KOPT-K1 (cell line): ENCODE measurements around the gene LARP6.

Source experiments
- H3K27ac ChIP-seq: fragments of 200-600 bp; sonication (generic); 2 replicates; pipeline ENCODE4 v1.5.1; 2016; ENCODE audit warnings: antibody characterized with exemption, mild to moderate bottlenecking, low read depth, low read length; ENCODE audit not compliant: poor library complexity, severe bottlenecking
- H3K36me3 ChIP-seq: fragments of 200-600 bp; sonication (generic); 2 replicates; pipeline ENCODE4 v1.5.1; 2017; ENCODE audit warnings: antibody characterized with exemption, mild to moderate bottlenecking, low read length, moderate library complexity; ENCODE audit not compliant: insufficient read depth
- H3K9me3 ChIP-seq: fragments of 200-600 bp; sonication (generic); 2 replicates; pipeline ENCODE4 v1.5.1; 2017; ENCODE audit warnings: antibody characterized with exemption, low read length, mild to moderate bottlenecking; ENCODE audit not compliant: insufficient read depth, poor library complexity, severe bottlenecking

LARP6 gene

DNA sequence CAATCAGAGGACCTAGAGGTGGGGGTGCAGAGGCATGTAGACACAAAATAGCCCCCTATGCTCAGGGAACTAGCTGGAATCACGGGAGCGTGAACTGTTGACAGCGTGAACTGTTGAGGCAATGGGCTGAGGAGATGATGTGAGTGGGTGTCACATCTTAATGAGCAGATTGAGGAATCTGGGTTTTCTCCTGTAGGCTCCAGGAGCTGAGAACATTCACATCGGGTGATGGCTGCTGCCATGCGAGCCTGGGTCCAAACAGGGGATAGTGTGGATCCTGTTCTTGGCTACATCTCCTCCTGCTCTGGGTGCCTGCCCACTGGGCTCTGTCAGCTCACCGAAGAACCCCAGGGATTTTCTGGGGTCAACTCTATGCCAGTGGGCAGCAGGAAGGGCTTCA is 2.1 kb downstream of the LARP6 start:
- no peaks in the 10 kb centered on the region for H3K9me3 ChIP-seq
- no peaks in the 10 kb centered on the region for H3K36me3 ChIP-seq
- H3K27ac ChIP-seq, result no peak overlapping the region

GRCh38 chr15:70845602-70846360 is 8.2 kb downstream of the LARP6 start:
- Histone ChIP-seq H3K36me3 (no peaks in the 10 kb centered on the region), H3K27ac (no peak overlapping the region), H3K9me3 (no peaks in the 10 kb centered on the region)

DNA sequence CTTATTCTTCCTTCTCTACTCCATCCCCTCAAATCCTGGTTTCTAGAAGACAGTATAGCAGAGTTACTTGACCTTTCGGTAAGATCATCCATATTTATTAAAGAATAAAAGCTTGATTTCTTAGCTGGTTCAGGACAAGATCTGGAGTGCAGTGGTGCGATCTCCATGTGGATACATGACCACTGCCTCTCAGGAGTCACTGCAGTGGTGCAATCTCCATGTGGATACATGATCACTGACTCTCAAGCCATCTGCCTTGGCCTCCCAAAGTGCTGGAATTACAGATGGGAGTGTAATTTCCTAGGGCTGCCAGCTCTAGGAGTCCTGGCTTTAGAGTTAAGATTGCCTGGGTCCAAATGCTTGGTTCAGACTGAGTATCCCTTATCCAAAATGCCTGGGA is 16.5 kb downstream of the LARP6 start:
- H3K36me3 ChIP-seq, result no peaks in the 10 kb centered on the region
- H3K9me3 ChIP-seq, result no peaks in the 10 kb centered on the region
- no peak overlapping the region for H3K27ac ChIP-seq

DNA sequence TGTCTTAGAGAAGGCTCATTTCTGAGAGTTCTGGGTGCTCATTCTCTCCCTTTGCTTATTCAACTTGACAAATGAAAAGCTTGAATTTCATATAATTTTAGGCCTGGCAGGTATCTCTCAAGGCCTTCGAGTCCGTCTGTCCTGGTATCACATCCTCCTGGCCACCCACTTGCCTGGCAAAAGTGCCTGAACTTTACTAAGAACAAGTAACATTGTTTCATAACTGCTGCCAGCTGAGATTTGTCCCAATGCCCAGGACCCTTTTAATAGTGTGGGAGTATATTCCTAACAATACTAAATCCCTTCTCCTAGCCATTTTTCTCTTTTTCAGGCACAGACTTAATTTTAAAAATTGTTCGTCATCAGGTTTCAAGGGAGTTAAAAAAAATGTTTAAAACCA is 18.1 kb downstream of the LARP6 start:
- Histone ChIP-seq H3K9me3 (no peaks in the 10 kb centered on the region), H3K36me3 (no peaks in the 10 kb centered on the region), H3K27ac (no peak overlapping the region)

DNA sequence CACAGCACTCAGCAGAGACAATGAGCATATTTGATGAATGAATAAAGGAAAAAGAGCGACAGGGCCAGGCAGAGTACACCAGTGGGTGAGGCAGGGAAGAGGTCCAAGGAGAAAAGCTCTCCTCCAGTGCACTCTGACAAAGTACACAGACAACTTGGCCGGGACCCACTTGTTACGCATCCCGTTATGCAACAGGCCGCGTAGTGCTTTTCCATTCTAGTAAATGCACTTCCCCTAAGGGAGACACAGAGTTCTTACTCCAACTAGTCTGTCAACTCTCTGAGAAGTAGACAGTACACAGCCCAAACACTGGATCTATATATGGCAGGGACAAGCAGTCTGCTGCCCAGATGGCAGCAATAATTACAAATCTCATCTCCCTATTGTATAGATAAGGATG is 18.5 kb downstream of the LARP6 start:
- Histone ChIP-seq H3K9me3 (no peaks in the 10 kb centered on the region), H3K36me3 (no peaks in the 10 kb centered on the region), H3K27ac (no peak overlapping the region)

DNA sequence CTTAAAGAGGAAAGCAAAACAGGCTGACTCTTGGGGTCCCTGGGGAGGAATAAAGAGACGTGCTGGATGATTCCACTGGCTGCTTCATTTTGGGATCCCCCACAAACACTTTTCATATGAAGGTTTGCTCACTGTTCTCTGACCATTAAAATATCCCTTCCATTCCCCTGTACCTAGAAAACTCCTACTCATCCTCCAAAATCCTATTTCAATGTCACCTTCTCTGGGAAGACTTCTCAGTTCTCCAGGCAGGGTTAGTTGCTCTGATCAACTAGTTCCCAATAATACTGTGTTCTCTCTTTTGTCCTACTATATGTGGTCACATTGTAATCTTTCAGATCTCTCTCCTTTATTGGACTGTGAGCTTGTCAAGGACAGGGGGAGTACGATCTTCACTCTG is 19.0 kb downstream of the LARP6 start:
- no peaks in the 10 kb centered on the region for H3K9me3 ChIP-seq
- no peaks in the 10 kb centered on the region for H3K36me3 ChIP-seq
- H3K27ac ChIP-seq, result no peak overlapping the region

GRCh38 chr15:70833861-70834765 is 19.8 kb downstream of the LARP6 start:
- no peaks in the 10 kb centered on the region for H3K9me3 ChIP-seq
- H3K27ac ChIP-seq, result no peak overlapping the region
- no peaks in the 10 kb centered on the region for H3K36me3 ChIP-seq

DNA sequence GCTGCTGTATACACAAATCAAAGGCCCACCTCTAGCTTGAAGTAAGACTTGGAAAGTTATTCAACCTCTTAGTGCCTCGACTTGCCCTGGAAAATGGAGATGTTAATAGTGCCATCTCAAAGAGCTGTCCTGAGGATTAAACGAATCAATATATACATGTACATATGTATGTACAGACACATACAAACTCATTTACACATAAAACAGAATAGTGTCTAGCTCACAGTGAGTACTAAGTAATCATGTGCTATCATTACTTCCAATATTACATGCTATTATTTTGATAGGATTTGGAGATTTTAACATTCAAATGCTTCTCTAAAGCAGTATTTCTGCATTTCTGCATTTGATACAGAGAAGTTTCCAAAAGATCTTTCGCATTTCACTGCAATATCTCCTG is 20.5 kb downstream of the LARP6 start:
- Histone ChIP-seq H3K9me3 (no peaks in the 10 kb centered on the region), H3K36me3 (no peaks in the 10 kb centered on the region), H3K27ac (no peak overlapping the region)

DNA sequence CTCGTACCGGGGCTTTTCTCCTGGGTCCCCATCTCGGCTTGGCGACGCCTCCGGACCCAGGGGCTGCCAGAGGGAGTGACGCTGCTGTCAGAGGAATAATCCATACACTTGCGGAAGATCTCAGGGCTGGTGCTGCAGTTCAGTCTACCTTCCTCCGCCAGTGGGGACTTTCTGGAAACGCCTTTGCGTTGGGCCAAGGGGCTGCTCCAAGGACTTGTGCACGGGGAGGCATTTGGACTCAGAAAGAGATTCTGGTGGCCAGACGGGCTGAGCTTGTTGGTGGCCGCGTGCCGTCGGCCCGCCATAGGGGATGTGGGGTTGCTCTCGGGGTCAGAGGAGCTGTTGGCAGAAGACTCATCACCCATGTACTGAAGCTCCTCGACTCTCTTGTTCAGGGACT is 21.8 kb downstream of the LARP6 start:
- Histone ChIP-seq H3K9me3 (no peaks in the 10 kb centered on the region), H3K27ac (no peak overlapping the region), H3K36me3 (no peaks in the 10 kb centered on the region)

DNA sequence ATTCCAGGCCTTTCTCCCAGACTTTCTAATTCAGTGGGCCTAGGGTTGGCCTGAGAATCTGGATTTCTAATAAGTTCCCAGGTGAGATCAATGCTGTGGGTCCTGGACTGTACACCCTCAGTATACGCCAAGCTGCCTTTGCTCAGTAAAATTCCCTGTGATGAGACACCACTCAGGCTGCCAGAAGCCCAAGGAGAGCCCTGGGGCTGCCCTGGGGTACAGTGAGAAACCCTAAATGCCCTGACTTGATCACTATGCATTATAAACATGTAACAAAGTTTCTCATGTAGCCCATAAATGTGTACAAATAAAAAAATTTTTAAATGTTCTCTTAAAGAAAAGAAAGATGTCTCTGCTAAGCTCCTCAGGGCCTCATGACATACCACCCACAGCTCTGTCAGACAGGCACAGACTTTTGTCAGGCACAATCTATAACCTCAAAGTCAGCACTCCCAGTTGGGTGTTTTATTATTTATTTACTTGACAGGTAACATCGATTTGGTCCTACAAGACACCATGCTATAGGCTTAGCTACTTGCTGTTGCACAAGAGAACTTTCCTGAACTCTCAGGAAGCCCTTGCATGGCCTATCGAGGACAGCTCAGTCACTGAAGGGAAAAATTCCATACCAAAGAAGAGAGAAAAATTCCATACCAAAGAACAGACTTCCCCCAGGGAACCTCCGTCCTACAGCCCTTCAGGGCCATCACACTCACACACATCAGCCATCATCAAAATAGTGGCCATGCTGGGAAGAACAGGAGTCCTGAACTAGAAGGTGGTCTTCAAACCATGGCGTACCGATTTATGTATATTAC is 22.7 kb downstream of the LARP6 start:
- no peak overlapping the region for H3K27ac ChIP-seq
- no peaks in the 10 kb centered on the region for H3K9me3 ChIP-seq
- H3K36me3 ChIP-seq, result no peaks in the 10 kb centered on the region

GRCh38 chr15:70830615-70831014 is 23.3 kb downstream of the LARP6 start:
- H3K27ac ChIP-seq, result no peak overlapping the region
- H3K36me3 ChIP-seq, result no peaks in the 10 kb centered on the region
- H3K9me3 ChIP-seq, result no peaks in the 10 kb centered on the region

- Histone ChIP-seq H3K36me3 (no peaks in the 10 kb centered on the region), H3K9me3 (no peaks in the 10 kb centered on the region), H3K27ac (no peak overlapping the region)
Observed at GRCh38 chr15:70829371-70830166, 24.4 kb downstream of the LARP6 start.

DNA sequence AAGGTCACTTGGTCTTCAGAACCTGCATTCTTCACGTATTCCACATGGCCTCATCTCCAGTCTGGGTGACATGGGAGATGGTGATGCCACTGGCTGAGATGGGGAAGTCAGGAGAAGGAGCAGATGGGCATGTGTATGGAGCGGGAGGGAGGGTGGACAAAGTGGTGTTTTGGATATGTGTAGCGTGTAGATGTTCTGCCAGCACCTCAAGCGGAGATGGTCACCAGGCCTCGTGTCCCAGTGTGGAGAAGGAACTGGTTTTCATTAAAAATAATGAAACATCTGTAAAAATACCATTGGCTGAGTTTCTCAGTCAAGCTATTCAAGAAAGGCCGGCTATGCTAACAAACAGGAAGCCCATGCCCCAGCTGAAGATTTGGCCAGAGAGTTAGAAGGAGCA is 26.2 kb downstream of the LARP6 start:
- Histone ChIP-seq H3K27ac (no peak overlapping the region), H3K36me3 (no peaks in the 10 kb centered on the region), H3K9me3 (no peaks in the 10 kb centered on the region)

DNA sequence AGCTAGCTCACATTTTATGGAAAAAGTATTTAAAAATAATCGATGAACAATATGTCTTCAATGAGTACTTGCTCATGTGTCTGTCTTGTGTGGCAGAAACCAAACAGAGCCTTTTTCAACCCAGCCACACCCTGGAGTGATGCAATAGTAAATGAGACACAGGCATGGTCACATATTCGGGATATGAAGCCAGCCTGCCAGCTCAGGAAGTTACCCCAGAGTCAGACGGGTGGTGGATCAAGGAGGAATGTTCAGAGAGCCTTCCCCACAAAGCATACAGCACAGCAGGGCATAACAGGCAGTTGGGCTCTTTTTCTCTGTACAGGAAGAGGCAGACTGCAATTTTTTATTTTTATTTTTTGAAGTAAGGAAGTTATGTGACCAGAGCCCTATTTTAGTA is 27.3 kb downstream of the LARP6 start:
- no peak overlapping the region for H3K27ac ChIP-seq
- no peaks in the 10 kb centered on the region for H3K36me3 ChIP-seq
- no peaks in the 10 kb centered on the region for H3K9me3 ChIP-seq
